Globus pallidus (tissue), 1 donor: ENCODE measurements around the gene TIAM2.
"Not testable (repeated sequence)": the region's sequence is repeated elsewhere in the genome, so short reads cannot be mapped to it uniquely, and the experiment has no call there.

Experiments
- DNase-seq: peaks from one replicate; pipeline ENCODE4 v3.0.0-alpha.2; 2015; ENCODE audit warnings: low spot score

Gene TIAM2

DNA sequence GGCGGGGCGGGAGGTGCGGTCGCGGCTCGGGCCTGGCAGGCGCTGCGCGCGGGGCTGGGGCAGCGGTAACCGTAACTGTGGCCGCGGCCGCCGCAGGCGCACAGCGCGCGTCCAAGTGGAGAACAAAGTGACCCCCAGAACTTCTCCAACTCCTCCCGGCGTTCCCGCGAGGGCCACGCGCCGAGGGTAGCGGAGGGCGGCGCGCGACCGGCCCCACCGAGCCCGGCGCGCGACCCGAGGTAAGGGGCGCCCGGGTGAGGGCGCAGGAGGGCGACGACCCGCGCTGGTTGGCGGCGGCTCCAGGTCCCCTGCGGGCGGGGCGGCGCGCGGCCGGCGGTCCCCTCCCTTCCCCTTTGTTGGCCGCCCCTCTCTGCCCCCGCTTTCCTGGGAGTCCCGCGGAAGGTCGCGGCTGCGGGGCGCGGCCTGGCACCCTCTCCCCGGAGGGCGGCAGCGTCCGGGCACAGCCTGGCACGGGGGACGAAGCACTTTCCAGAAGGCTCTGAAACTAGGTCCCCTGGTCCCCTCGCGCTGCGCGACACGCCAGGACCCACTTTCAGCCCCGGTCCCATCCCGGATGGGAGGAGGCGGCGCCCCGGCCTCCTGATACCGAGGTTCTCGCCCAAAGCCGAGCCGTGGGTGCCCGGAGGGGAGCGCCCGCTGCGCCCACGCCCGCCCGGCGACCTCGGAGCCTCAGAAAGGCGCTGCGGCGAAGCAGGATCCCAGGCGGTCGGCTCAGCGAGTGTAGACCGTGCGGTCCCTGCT is at the start of gene TIAM2:
Gene TIAM2, plus strand, starts transcription at position 62 of the 762 bp plus-strand sequence. CDS start 133,909 bp downstream, outside the sequence.
- DNase-seq = no peak

DNA sequence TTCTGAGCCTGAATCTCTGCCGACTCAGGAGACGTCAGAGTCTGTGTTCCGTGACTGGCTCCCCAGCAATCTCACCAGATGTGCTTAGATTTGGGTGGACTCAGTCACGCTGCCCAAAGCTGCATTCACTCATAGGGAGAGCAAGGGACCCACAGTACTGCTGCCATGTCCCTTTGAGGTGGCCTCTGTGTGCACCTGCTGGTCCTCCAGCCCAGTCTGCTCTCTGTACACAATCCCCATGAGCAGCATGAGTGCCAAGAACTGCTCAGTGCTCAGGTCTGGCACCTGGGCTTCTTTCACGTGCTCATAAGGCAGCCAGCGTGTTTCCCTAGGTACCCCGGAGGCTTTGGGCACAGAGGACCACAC is 44.2 kb upstream of the TIAM2 start:
- no peak for DNase-seq

DNA sequence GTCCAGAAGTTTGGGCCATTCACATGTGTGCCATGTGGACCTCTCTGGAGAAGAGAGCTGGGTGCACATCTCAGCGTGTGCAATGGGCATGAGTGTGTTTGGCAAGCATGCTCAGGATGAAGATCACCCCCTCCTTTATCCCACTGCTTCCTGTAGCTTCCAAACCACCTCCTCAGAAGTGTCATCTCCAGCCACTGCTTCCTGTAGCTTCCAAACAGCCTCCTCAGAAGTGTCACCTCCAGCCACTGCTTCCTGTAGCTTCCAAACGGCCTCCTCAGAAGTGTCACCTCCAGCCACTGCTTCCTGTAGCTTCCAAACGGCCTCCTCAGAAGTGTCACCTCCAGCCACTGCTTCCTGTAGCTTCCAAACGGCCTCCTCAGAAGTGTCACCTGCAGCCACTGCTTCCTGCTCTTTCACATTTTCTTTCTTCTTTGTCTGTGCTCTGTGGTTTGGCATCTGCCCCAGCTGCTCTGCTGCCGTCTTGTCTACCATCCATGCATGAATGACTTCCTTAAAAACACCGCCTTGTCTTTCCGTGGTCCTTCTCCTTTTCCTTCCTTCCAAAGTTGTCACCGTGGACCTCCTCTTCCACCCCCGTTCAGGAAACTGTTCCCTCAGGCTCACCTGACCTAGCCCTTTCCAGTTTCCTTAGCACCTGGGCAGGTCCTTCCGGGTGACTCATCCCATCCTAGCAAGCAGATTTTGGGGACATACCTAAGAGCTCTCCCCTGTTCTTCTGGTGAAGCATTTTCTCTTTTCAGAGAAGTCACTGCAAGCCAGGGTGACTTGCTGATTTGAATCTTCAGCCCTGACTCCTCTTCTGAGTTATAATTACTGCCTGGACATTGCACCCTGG is 43.5 kb upstream of the TIAM2 start:
- DNase-seq = no peak

DNA sequence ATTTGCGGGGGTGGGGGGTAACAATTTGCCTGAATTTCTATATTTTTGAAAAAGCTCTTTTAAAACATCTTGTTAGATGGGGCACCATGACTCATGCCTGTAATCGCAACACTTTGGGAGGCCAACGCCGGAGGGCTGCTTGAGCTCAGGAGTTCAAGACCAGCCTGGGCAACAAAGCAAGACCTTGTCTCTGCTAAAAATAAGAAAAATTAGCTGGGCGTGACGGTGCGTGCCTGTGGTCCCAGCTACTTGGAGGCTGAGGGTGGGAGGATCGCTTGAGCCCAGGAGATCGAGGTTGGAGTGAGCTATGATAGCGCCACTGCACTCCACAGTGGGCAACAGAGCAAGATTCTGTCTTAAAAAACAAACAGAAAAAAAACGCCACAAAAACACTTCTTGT is 41.5 kb upstream of the TIAM2 start:
- DNase-seq = no peak

DNA sequence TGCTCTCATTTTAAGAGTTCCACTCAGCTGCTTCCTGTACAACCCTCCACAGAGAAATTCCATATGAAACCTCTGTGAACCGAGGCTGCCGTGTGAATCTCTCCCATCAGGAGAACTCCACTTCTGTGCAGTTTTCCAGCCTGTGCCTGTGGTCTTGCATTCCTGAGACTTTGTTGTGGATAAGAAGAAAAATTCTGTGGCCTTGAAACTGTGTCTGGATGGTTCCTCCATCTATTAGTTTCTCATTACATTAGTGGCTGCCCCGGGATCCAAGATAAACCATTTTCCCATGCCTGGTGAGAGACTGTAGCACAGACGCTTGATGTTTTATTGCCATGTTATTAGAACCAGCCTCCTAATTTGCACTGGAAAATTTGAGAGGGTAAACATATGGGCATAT is 40.8 kb upstream of the TIAM2 start:
- DNase-seq = no peak

DNA sequence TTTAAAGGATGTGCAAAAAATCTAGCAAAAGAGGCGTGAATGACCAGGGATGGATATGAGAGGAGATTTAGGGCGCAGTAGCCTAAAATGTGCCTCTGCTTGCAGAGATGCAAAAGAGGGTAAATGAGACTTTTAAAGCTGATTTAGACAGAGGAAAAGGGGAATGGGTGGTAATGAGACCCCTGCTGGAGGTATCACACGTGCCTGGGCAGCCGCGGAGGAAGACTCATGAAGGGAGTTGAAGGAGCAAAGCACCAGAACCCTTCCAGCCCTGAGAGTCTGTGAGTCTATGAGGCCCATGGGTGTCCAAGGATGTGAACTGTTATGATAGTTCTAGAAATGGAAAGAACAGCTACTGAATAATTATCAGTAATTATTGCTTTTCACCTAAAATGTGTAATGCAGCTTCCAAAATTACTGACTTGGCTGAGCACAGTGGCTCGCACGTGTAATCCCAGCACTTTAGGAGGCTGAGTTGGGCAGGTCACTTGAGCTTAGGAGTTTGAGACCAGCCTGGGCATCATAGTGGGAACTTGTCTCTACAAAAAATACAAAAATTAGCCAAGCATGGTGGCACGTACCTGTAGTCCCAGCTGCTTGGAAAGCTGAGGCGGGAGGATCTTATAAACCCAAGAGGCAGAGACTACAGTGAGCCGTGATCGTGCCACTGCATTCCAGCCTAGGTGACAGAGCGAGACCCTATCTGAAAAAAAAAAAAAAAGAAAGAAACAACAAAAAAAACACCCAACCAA is 38.2 kb upstream of the TIAM2 start:
- DNase-seq = no peak

DNA sequence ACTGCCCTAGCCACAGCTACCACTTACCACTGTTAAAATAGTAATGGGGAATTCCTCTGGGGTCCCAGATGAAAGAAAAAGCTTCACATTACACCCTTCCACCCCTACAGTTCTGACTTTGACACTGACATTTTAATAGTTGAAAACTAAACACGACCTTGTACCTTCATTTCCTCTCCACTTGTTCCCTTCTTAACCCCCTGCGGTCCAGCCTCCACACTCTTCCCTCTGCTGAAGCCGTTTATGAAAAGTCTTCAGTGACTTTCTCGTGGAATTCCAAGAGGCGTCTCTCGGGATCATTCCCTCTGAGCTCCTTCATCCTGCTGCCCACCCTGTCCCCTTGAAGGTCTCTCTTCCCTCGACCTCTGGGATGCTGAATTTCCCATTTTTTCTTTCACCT is 36.6 kb upstream of the TIAM2 start:
- DNase-seq = no peak

DNA sequence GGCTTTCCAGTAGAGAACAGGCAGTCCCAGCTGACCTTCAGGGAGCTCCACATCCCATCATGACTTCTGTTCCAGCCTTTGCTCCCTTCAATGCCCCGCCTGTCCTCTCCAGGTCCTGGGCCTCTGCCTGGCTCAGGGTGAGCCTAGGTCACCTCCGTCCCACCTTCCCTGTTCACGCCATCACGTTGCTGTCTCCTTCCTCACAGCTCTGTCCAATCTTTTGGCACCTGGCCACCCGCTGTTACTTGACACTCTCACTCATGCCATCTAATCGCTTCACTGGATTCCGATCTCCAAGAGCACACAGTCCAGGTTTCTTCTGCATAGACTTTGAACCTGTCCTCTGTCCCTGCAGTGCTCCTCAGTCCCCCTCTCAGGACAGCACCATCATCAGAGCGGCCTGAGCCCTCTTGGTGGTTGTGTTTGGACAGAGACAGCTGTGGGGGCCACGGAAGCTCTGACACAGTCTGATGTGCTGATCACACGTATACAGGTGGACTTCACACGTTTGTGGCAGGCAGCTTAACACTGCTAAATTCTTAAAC is 34.7 kb upstream of the TIAM2 start:
- DNase-seq = no peak

DNA sequence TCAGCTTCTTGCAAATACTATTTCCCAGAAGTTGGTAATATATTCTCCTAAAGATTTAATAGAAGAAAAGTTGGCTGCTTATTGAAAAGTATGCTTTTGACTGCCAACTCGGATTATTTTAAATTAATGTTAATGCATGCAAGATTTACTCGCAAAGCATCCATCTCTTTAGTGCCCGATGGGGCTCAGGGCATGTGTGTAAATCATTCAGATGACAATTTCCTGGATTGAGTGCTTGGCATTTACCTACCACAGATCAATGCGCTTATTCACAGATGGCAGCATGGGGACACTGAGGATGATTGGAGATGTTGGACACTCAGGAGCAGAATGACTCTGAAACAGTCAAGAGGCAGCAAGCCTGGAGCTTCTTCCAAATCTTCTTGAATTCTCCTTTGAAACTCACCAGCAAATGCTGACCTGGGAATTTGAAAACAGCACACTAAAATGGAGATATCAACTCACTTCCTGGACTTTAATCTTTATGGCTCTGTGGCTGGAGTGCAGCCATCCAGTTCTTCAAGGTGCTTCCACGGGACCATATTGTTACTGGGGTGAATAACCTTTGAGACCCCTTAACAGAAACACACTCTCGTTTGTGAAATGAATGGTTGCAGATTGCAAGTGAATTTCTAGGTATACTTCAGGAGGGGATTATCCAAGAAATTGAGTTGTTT is 34.1 kb upstream of the TIAM2 start:
- DNase-seq = no peak

DNA sequence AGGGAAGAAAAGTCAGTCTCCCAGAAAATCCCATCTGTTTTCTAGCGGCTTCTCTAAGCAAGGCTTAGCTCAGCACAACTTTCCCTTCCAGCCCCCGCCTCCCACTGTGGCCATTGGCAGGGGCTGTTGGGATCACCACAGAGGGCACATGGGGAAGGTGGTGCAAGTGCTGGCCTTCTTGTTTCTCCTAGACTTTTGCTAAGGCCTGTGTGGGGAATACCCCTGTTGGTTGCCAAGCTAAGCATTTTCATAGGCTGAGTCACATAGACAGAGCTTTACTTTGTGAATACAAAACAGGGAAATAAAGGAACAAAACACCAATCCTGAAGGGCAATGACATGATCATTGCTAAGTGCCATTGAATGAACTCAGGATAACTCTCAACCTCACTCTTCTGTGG is 32.4 kb upstream of the TIAM2 start:
- DNase-seq = no peak

DNA sequence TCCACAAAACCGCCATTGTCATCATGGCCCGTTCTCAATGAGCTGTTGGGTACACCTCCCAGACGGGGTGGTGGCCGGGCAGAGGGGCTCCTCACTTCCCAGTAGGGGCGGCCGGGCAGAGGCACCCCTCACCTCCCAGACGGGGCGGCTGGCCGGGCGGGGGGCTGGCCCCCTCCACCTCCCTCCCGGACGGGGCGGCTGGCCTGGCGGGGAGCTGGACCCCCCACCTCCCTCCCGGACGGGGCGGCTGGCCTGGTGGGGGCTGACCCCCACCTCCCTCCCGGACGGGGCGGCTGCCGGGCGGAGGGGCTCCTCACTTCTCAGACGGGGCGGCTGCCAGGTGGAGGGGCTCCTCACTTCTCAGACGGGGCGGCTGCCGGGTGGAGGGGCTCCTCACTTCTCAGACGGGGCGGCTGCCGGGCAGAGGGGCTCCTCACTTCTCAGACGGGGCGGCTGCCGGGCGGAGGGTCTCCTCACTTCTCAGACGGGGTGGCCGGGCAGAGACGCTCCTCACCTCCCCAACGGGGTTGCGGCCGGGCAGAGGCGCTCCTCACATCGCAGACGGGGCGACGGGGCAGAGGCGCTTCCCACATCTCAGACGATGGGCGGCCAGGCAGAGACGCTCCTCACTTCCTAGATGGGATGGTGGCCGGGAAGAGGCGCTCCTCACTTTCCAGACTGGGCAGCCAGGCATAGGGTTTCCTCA is 28.9 kb upstream of the TIAM2 start:
- DNase-seq = not testable (repeated sequence)

DNA sequence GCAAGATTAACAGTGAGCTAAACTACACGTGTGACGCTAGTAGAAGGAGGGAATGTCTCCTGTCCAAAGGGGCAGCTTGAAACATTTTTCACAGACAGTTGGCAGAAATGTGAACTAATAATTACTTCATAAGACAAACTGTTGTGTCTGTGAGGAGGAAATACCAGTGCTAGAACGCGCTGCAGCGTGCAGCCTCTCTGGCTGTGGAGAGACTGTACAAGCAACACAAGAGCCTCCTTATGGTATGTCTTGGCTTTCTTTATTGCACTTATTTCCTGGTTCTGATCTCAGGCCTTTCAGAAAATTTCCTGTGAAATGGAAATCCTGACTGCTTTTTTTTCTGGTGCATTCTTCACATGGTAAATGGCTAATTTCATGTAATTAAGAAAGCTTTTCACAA is 25.3 kb upstream of the TIAM2 start:
- no peak for DNase-seq

DNA sequence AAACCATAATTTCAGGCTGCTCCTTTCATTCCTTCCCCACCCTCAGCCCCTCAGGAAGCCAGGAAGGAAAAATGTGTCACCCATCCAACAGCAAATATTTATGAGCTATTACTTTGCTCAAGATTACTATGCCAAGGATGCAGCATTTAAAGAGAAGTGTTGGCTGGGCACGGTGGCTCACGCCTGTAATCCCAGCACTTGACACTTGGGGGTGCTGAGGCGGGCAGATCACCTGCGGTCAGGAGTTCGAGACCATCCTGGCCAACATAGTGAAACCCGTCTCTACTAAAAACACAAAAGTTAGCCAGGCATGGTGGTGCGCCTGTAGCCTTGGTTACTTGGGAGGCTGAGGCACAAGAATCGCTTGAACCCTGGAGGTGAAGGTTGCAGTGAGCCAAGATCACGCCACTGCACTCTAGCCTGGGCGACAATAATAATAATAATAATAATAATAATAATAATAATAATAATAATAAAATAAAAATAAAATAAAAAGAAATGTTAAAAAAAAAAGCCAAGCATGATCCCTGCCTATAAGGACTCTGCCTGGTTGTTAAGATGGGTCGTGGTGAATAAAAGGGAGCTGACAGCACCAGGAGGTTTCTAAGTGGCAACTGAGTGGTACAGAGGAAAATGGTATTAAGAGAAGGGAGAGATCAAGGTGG is 20.5 kb upstream of the TIAM2 start:
- DNase-seq = no peak

DNA sequence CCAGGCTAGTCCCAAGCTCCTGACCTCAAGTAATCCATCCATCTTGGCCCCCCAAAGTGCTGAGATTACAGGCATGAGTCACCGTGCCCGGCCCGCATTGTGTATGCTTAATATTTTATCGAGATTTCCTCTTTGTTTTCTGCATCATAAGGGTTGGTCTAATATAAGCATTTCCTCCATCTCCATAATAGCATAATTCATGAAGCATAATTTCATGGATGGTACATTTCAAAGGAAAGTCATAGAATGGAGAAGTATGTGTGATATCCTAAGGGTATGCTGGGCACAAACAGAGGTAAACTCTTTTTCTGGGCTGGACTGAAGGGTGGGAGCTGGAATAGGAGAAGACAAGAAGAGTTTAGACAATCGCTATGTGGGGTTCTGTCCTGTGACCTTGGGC is 17.5 kb upstream of the TIAM2 start:
- DNase-seq = no peak

DNA sequence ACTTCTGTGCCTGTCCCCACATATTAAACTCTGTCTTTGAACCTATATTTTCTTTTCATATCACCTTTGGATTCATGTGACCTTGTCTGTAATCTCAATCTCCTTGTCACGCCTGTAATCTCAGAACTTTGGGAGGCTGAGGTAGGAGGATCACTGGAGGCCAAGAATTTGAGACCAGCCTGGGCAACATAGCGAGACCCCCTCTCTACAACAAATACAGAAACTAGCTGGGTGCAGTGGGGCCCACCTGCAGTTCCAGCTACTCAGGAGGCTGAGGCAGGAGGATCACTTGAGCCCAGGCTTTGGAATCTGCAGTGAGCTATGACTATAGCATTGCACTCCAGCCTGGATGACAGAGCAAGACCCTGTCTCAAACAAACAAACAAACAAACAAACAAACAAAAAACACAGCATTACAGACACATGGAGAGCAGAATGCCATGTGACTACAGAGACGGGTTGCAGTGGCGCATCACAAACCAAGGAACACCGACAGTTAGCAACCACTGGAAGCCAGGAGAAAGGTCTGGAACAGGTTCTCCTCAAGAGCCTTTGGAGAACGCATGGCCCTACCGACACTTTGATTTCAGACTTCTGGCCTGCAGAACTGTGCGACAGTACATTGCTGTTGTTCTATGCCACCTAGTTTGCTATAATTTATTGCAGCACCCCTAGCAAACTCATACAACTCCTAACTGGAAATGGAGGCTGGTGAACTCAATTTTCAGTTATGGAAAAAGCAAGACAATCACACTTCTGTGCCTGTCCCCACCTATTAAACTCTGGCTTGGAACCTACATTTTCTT is 14.6 kb upstream of the TIAM2 start:
- DNase-seq = no peak

DNA sequence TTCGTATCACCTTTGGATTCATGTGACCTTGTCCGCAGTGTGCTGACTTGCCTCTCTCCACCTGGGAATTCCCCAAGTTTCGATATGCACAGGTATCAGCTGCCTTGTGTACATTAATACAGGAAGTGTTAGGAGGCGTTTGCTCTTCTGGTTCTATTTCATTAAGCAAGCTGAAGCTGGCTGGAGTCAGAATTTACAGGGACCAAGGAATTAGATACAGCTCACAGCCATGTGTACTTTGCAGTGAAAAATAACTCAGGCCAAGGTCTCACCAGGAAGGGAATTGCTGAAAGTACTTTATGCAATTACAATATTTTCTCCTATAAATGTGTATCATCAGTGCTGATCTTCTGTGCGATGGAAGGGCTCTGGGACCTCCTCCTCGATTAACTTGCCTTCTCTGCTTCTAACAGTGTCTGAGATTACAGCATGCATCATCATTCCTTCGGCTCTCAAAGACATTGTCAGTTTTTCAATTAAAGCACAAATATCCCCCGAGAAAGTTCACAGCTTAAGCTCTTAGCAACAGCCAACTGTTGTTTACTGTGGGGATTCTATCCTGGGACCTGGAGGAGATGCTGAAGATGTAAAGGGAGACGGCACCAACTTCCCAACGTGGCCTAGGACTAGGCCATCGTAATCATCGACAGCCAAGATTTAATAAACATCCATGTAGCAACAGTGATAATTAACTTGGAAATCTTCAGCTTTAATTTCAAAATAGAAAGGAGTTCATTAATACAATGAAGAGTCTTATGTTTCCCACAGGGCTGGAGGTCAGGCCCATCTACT is 13.8 kb upstream of the TIAM2 start:
- DNase-seq = no peak

DNA sequence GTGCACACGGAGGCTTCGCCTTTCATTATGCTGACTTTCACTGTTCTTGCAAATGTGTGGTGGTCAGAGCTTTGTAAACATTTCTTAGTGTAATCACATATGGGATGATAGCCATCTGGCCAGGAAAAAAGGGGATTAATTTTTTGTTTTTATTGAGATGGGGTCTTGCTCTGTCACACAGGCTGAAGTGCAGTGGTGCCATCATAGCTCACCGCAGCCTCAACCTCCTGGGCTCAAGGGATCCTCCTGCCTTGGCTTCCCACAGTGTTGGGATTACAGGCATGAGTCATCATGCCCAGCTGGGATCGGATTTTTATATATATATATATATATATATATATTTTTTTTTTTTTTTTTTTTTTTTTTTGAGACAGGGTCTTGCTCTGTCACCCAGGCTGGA is 11.0 kb upstream of the TIAM2 start:
- no peak for DNase-seq

DNA sequence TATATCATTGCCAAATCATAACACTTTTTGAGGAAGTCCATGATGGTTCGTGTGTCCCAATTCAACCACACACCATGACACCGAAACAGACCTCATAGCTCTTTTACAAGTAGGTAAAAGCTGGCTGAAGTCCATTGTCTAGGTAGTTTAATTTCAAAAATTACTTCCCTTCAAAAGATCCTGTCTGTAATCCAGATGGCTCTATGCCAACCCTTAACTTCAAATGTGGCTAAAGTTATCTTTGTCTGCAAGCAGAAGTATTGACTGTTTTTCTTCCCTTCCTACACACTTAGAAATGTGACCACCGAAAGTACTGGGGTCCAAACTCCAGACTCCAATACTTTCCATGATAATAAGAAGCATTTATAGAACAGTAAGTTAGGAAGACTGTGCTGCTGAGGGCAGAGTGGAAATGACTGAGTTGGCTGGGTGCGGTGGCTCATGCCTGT is 8.3 kb upstream of the TIAM2 start:
- DNase-seq = no peak

DNA sequence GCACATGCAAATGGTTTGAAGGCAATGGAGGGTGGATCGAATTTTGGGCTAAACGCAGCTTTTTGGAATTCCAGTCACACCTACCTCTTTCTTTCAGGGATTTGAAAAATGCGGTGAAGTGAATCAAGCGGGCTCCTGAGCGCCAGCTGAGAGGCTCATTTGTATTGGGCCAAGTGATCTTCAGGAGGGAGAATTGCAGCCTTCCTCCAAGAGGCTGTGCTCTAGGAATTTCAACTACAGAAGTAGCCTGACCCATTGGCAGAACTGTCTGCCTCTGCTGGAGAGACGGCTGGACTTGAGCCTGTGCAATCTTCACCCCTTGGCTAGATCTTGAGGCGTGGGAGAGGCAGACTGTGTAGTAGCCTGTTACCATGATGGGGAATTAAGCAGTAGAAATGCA is 5.7 kb upstream of the TIAM2 start:
- peak; percentile 10 for DNase-seq
